ENCODE data around the gene REM2.
A peak's percentile ranks its signal among the peaks of the same experiment; 100 is the strongest.

The REM2 gene

GRCh38 chr14:22929104-22929960 lies 46.3 kb downstream of the REM2 start, which contains the start of gene PRMT5:
Gene PRMT5, minus strand, starts transcription at chr14:22929376. Its CDS starts 15 bp downstream, at chr14:22929361.
- DNase-seq (ENCODE audit: low spot score): peak; percentile 92

- DNase-seq (ENCODE audit: low spot score): no peak
Observed at GRCh38 chr14:22929961-22930364, 46.9 kb downstream of the REM2 start.

GRCh38 chr14:22932146-22932545 lies 49.1 kb downstream of the REM2 start:
- DNase-seq (ENCODE audit: low spot score): no peak

GRCh38 chr14:22935156-22935555 lies 52.1 kb downstream of the REM2 start:
- DNase-seq (ENCODE audit: low spot score): no peak
